WTC11 (cell line): ENCODE results near the gene CCL26. TPM values are rescaled to one million over a fixed set of nuclear protein-coding genes. Genes with fewer than 3 reads are reported as not detected.

ENCODE experiments used
- ATAC-seq: fragments of 200-7000 bp; cut with Tn5 transposase; 2 replicates; pipeline ENCODE4 v1.10.0; 2021; ENCODE audit warnings: mild to moderate bottlenecking, moderate library complexity
- CTCF ChIA-PET: fragments of 300-600 bp; sonication (Branson Sonifier 250); formaldehyde crosslinking; loops from one replicate; lab custom pipeline; 2021; ENCODE audit warnings: antibody characterized with exemption; lab: Charles Lee
- POLR2A ChIA-PET: fragments of 350-600 bp; sonication (Branson Sonifier 250); formaldehyde crosslinking; loops from one replicate; lab custom pipeline; 2021; ENCODE audit warnings: antibody characterized with exemption; lab: Charles Lee
- DNase-seq: peaks from one replicate; pipeline ENCODE4 v3.0.0; 2021; ENCODE audit warnings: low spot score
- H3K27ac Mint-ChIP-seq: 2 replicates; pipeline ENCODE4 v1.8.0; 2021; ENCODE audit warnings: mixed read lengths
- H3K27me3 Mint-ChIP-seq: 2 replicates; pipeline ENCODE4 v1.8.0; 2021; ENCODE audit warnings: low read depth, mild to moderate bottlenecking, moderate library complexity, mixed read lengths
- H3K36me3 Mint-ChIP-seq: 2 replicates; pipeline ENCODE4 v1.8.0; 2021; ENCODE audit warnings: mixed read lengths
- H3K4me1 Mint-ChIP-seq: 2 replicates; pipeline ENCODE4 v1.8.0; 2022; ENCODE audit warnings: mixed read lengths
- H3K4me3 Mint-ChIP-seq: 2 replicates; pipeline ENCODE4 v1.8.0; 2021; ENCODE audit warnings: mild to moderate bottlenecking, moderate library complexity, mixed read lengths
- H3K9me3 Mint-ChIP-seq: 2 replicates; pipeline ENCODE4 v1.8.0; 2021; ENCODE audit warnings: mixed read lengths
- ATF2 ChIP-seq: sonication (generic); formaldehyde crosslinking; IDR thresholded peaks from 2 replicates; pipeline ENCODE4 v1.8.1; 2022; ENCODE audit warnings: low read depth, missing genetic modification reagents, borderline replicate concordance
- IRF1 ChIP-seq: sonication (generic); formaldehyde crosslinking; IDR thresholded peaks from 2 replicates; pipeline ENCODE4 v1.8.0; 2023; ENCODE audit warnings: missing genetic modification reagents
- NFYB ChIP-seq: sonication (generic); formaldehyde crosslinking; conservative IDR thresholded peaks from 2 replicates; pipeline ENCODE4 v1.8.0; 2022; ENCODE audit warnings: low read depth, missing genetic modification reagents
- NR3C1 ChIP-seq: sonication (generic); formaldehyde crosslinking; conservative IDR thresholded peaks from 2 replicates; pipeline ENCODE4 v1.8.1; 2023; ENCODE audit warnings: low read depth, mild to moderate bottlenecking, missing genetic modification reagents
- PRRX2 ChIP-seq: fragments of 250-450 bp; sonication (Bioruptor Pico); IDR thresholded peaks from 2 replicates; pipeline ENCODE4 v1.8.0; 2021; ENCODE audit warnings: mild to moderate bottlenecking
- TEAD1 ChIP-seq: sonication (generic); formaldehyde crosslinking; IDR thresholded peaks from 2 replicates; pipeline ENCODE4 v1.8.0; 2022; ENCODE audit warnings: mild to moderate bottlenecking, missing genetic modification reagents
- ZNF121 ChIP-seq: sonication (generic); formaldehyde crosslinking; IDR thresholded peaks from 2 replicates; pipeline ENCODE4 v1.8.0; 2023; ENCODE audit warnings: missing genetic modification reagents
- total RNA-seq: library from RNA; stranded (reverse); gene quantifications from 3 replicates; pipeline ENCODE4 v1.2.3, GENCODE V29; 2021
- TF ChIP-seq, protein P1 (sequence below): fragments of 200-600 bp; IDR thresholded peaks from 2 replicates; pipeline ENCODE4 v1.8.0; 2022; ENCODE audit warnings: antibody characterized with exemption
- TF ChIP-seq, protein P2 (sequence below): sonication (generic); formaldehyde crosslinking; IDR thresholded peaks from 2 replicates; pipeline ENCODE4 v1.8.0; 2022; ENCODE audit warnings: mild to moderate bottlenecking, missing genetic modification reagents
- TF ChIP-seq, protein P3 (sequence below): sonication (generic); formaldehyde crosslinking; IDR thresholded peaks from 2 replicates; pipeline ENCODE4 v1.8.1; 2023; ENCODE audit warnings: mild to moderate bottlenecking, missing genetic modification reagents, borderline replicate concordance
- TF ChIP-seq, protein P4 (sequence below): sonication (generic); formaldehyde crosslinking; IDR thresholded peaks from 2 replicates; pipeline ENCODE4 v1.8.1; 2023; ENCODE audit warnings: mild to moderate bottlenecking, moderate library complexity, missing genetic modification reagents

CCL26 gene
- total RNA-seq, 1 experiment from 2014 or later = 9.8 TPM

GRCh38 chr7:75813084-75813483 is 41.1 kb upstream of the CCL26 start (continued):
- TF ChIP-seq ATF2 (CRISPR knock-in tag) = no peak
- no peak for TF ChIP-seq PRRX2 (CRISPR knock-in tag)
- no peak for TF ChIP-seq ZNF121 (CRISPR knock-in tag)
- TF ChIP-seq IRF1 (CRISPR knock-in tag) = no peak

- Mint-ChIP-seq H3K4me3 (no peak overlapping the region), H3K4me1 (no peaks in the 10 kb centered on the region), H3K36me3 (peaks cover 5% of the 10 kb centered on the region), H3K27me3 (peaks cover 5% of the 10 kb centered on the region; the same call in 1 of the 2 replicates), H3K9me3 (peaks cover 11% of the 10 kb centered on the region), H3K27ac (no peak overlapping the region)
- DNase-seq (no peak), ATAC-seq (no peak)
- ChIA-PET POLR2A (no interaction called here), CTCF (interaction anchor here (0.8 kb wide), 1 partner anchor 50 kb away, joined by 3 read pairs; no protein-coding TSS in a partner anchor)
- TF ChIP-seq, protein P1, sequence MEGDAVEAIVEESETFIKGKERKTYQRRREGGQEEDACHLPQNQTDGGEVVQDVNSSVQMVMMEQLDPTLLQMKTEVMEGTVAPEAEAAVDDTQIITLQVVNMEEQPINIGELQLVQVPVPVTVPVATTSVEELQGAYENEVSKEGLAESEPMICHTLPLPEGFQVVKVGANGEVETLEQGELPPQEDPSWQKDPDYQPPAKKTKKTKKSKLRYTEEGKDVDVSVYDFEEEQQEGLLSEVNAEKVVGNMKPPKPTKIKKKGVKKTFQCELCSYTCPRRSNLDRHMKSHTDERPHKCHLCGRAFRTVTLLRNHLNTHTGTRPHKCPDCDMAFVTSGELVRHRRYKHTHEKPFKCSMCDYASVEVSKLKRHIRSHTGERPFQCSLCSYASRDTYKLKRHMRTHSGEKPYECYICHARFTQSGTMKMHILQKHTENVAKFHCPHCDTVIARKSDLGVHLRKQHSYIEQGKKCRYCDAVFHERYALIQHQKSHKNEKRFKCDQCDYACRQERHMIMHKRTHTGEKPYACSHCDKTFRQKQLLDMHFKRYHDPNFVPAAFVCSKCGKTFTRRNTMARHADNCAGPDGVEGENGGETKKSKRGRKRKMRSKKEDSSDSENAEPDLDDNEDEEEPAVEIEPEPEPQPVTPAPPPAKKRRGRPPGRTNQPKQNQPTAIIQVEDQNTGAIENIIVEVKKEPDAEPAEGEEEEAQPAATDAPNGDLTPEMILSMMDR = no peak
- TF ChIP-seq NFYB (CRISPR knock-in tag) (no peak), TEAD1 (CRISPR knock-in tag) (no peak), IRF1 (CRISPR knock-in tag) (no peak)
- TF ChIP-seq, protein P2, sequence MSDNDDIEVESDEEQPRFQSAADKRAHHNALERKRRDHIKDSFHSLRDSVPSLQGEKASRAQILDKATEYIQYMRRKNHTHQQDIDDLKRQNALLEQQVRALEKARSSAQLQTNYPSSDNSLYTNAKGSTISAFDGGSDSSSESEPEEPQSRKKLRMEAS (CRISPR knock-in tag) = no peak
- TF ChIP-seq, protein P3, sequence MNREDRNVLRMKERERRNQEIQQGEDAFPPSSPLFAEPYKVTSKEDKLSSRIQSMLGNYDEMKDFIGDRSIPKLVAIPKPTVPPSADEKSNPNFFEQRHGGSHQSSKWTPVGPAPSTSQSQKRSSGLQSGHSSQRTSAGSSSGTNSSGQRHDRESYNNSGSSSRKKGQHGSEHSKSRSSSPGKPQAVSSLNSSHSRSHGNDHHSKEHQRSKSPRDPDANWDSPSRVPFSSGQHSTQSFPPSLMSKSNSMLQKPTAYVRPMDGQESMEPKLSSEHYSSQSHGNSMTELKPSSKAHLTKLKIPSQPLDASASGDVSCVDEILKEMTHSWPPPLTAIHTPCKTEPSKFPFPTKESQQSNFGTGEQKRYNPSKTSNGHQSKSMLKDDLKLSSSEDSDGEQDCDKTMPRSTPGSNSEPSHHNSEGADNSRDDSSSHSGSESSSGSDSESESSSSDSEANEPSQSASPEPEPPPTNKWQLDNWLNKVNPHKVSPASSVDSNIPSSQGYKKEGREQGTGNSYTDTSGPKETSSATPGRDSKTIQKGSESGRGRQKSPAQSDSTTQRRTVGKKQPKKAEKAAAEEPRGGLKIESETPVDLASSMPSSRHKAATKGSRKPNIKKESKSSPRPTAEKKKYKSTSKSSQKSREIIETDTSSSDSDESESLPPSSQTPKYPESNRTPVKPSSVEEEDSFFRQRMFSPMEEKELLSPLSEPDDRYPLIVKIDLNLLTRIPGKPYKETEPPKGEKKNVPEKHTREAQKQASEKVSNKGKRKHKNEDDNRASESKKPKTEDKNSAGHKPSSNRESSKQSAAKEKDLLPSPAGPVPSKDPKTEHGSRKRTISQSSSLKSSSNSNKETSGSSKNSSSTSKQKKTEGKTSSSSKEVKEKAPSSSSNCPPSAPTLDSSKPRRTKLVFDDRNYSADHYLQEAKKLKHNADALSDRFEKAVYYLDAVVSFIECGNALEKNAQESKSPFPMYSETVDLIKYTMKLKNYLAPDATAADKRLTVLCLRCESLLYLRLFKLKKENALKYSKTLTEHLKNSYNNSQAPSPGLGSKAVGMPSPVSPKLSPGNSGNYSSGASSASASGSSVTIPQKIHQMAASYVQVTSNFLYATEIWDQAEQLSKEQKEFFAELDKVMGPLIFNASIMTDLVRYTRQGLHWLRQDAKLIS (CRISPR knock-in tag) = no peak
Measured at GRCh38 chr7:75811894-75812678, 40.1 kb upstream of the CCL26 start.

- POLR2A ChIA-PET = no interaction called here
- peaks cover 12% of the 10 kb centered on the region for H3K27me3 Mint-ChIP-seq
Measured at GRCh38 chr7:75809396-75809795, 37.4 kb upstream of the CCL26 start.

More at GRCh38 chr7:75809396-75809795, 37.4 kb upstream of the CCL26 start:
- Mint-ChIP-seq H3K4me3 (no peak overlapping the region), H3K36me3 (peaks cover 16% of the 10 kb centered on the region)
- no peak for ATAC-seq
- TF ChIP-seq IRF1 (CRISPR knock-in tag) (no peak), ATF2 (CRISPR knock-in tag) (no peak), NR3C1 (CRISPR knock-in tag) (no peak)
- TF ChIP-seq, protein P4, sequence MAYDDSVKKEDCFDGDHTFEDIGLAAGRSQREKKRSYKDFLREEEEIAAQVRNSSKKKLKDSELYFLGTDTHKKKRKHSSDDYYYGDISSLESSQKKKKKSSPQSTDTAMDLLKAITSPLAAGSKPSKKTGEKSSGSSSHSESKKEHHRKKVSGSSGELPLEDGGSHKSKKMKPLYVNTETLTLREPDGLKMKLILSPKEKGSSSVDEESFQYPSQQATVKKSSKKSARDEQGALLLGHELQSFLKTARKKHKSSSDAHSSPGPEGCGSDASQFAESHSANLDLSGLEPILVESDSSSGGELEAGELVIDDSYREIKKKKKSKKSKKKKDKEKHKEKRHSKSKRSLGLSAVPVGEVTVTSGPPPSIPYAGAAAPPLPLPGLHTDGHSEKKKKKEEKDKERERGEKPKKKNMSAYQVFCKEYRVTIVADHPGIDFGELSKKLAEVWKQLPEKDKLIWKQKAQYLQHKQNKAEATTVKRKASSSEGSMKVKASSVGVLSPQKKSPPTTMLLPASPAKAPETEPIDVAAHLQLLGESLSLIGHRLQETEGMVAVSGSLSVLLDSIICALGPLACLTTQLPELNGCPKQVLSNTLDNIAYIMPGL = no peak
- TF ChIP-seq, all 79 proteins: peak for 0
- no peak for DNase-seq
- no peak overlapping the region for H3K27ac Mint-ChIP-seq
- no peaks in the 10 kb centered on the region for H3K4me1 Mint-ChIP-seq
- peaks cover 19% of the 10 kb centered on the region for H3K9me3 Mint-ChIP-seq
- CTCF ChIA-PET = no interaction called here
